Inflammatory macrophage treated with lipopolysaccharide for 1 hour (primary cell): ENCODE data around the gene PLBD2.

ENCODE experiments used
- DNase-seq, 2 donors: peaks; one replicate each; pipeline ENCODE4 v3.0.0-alpha.2; 2020 to 2022

PLBD2 gene

GRCh38 chr12:113422030-113422885 lies 63.9 kb downstream of the PLBD2 start, which contains the start of gene SDSL:
Gene SDSL, plus strand, starts transcription at chr12:113422380. Its CDS starts 5,603 bp downstream, at chr12:113427983.
- DNase-seq, result peak; percentile 93 to 99

- no peak for DNase-seq
Measured at GRCh38 chr12:113422886-113423669, 64.7 kb downstream of the PLBD2 start.

- no peak for DNase-seq
Measured at GRCh38 chr12:113424456-113424855, 66.1 kb downstream of the PLBD2 start.

- DNase-seq, result peak; percentile 43 to 87
Measured at GRCh38 chr12:113424915-113425823, 66.8 kb downstream of the PLBD2 start.

GRCh38 chr12:113425960-113426453 lies 67.6 kb downstream of the PLBD2 start:
- DNase-seq, result no peak

GRCh38 chr12:113427882-113428281 lies 69.5 kb downstream of the PLBD2 start:
- DNase-seq, result no peak

- no peak for DNase-seq
Measured at GRCh38 chr12:113428482-113428881, 70.1 kb downstream of the PLBD2 start.

GRCh38 chr12:113432986-113433385 lies 74.6 kb downstream of the PLBD2 start:
- no peak for DNase-seq

- no peak for DNase-seq
Measured at GRCh38 chr12:113435367-113435766, 77.0 kb downstream of the PLBD2 start.

GRCh38 chr12:113436586-113436985 lies 78.2 kb downstream of the PLBD2 start:
- no peak for DNase-seq

- no peak for DNase-seq
Measured at GRCh38 chr12:113436993-113437728, 78.8 kb downstream of the PLBD2 start.

GRCh38 chr12:113437729-113438100 lies 79.3 kb downstream of the PLBD2 start:
- no peak for DNase-seq

GRCh38 chr12:113438523-113439300 lies 80.3 kb downstream of the PLBD2 start:
- DNase-seq, result no peak

GRCh38 chr12:113439301-113439597 lies 80.9 kb downstream of the PLBD2 start:
- DNase-seq, result no peak

- DNase-seq, result peak in 1 of 2 donors; percentile 35
Measured at GRCh38 chr12:113439606-113440030, 81.2 kb downstream of the PLBD2 start.

- no peak for DNase-seq
Measured at GRCh38 chr12:113440336-113440735, 81.9 kb downstream of the PLBD2 start.
